CD14-positive monocyte (primary cell): ENCODE results near the gene RFX1. TPM values are rescaled to one million over a fixed set of nuclear protein-coding genes. Genes with fewer than 3 reads are reported as not detected.

ENCODE experiments used
- DNase-seq, 3 donors: peaks; one replicate each; pipeline ENCODE4 v3.0.0-alpha.2; 2011 to 2022
- H2AFZ ChIP-seq: 2 replicates; pipeline ENCODE4 v1.6.0; 2012; ENCODE audit warnings: mild to moderate bottlenecking, low read depth, low read length, inconsistent platforms; ENCODE audit not compliant: insufficient read depth, poor library complexity, severe bottlenecking
- H3K27ac ChIP-seq, 2 donors: 1 replicate in 1 of 2; 2 replicates in 1 of 2; pipeline ENCODE4 v1.5.1; 2012 to 2013; ENCODE audit warnings: low read length in 2 of 2, control low read depth in 1 of 2, inconsistent platforms in 1 of 2, low read depth in 1 of 2, mild to moderate bottlenecking in 1 of 2
- H3K27me3 ChIP-seq, 2 donors: one replicate each; pipeline versions ENCODE4 v1.6.0 to v1.6.1; 2011 to 2013; ENCODE audit warnings: low read length in 2 of 2; ENCODE audit not compliant: control insufficient read depth in 2 of 2, insufficient read depth in 2 of 2
- H3K36me3 ChIP-seq, 2 donors: replicated peaks in 1 of 2; 1 replicate in 1 of 2; 2 replicates in 1 of 2; pipeline versions ENCODE4 v1.5.1 to v1.6.1; 2012 to 2013; ENCODE audit warnings: low read length in 2 of 2, control low read depth in 1 of 2, inconsistent platforms in 1 of 2, mild to moderate bottlenecking in 1 of 2; ENCODE audit not compliant: insufficient read depth in 2 of 2, control insufficient read depth in 1 of 2
- H3K4me1 ChIP-seq, 2 donors: 1 replicate in 1 of 2; 2 replicates in 1 of 2; pipeline versions ENCODE4 v1.5.1 to v1.6.1; 2012 to 2013; ENCODE audit warnings: low read length in 2 of 2, control low read depth in 1 of 2, inconsistent platforms in 1 of 2, mild to moderate bottlenecking in 1 of 2, moderate library complexity in 1 of 2; ENCODE audit not compliant: insufficient read depth in 2 of 2, control insufficient read depth in 1 of 2
- H3K4me2 ChIP-seq: replicated peaks from 2 replicates; pipeline ENCODE3; 2012; ENCODE audit warnings: low read length, moderate library complexity, mild to moderate bottlenecking; ENCODE audit not compliant: poor library complexity, severe bottlenecking; ENCODE audit errors: extremely low read depth
- H3K4me3 ChIP-seq, 3 experiments: fragments of 200-600 bp in 1 of 3; sonication (generic) in 1 of 3; replicated peaks in 1 of 3; 1 replicate in 2 of 3; 2 replicates in 1 of 3; pipeline ENCODE4 v1.5.1; 2011 to 2013; ENCODE audit warnings: low read length in 3 of 3, mild to moderate bottlenecking in 3 of 3, control low read depth in 2 of 3, low read depth in 2 of 3, inconsistent platforms in 1 of 3, moderate library complexity in 1 of 3
- H3K79me2 ChIP-seq: 2 replicates; pipeline ENCODE4 v1.6.0; 2012; ENCODE audit warnings: mild to moderate bottlenecking, control low read depth, inconsistent platforms, low read length, moderate library complexity; ENCODE audit not compliant: insufficient read depth
- H3K9ac ChIP-seq: 2 replicates; pipeline ENCODE4 v1.6.0; 2017; ENCODE audit warnings: low read length, mild to moderate bottlenecking; ENCODE audit not compliant: insufficient read depth, poor library complexity, severe bottlenecking
- H3K9me3 ChIP-seq, 2 donors: replicated peaks in 1 of 2; 1 replicate in 1 of 2; 2 replicates in 1 of 2; pipeline versions ENCODE4 v1.5.1 to v1.6.1; 2012 to 2013; ENCODE audit warnings: low read length in 2 of 2, control low read depth in 1 of 2; ENCODE audit not compliant: control insufficient read depth in 1 of 2, insufficient read depth in 1 of 2
- H4K20me1 ChIP-seq: 2 replicates; pipeline ENCODE4 v1.6.0; 2012; ENCODE audit warnings: mild to moderate bottlenecking, low read length, control low read depth, moderate library complexity; ENCODE audit not compliant: insufficient read depth
- H3K27ac Mint-ChIP-seq, 7 donors: one replicate each; pipeline ENCODE4 v1.8.0; 2020; ENCODE audit warnings: mild to moderate bottlenecking in 7 of 7, mixed read lengths in 7 of 7, moderate library complexity in 6 of 7, inconsistent platforms in 2 of 7
- H3K27me3 Mint-ChIP-seq, 3 donors: one replicate each; pipeline ENCODE4 v1.8.0; 2021 to 2022; ENCODE audit warnings: low read depth in 3 of 3, mild to moderate bottlenecking in 3 of 3, mixed read lengths in 3 of 3, moderate library complexity in 3 of 3, inconsistent platforms in 1 of 3
- H3K36me3 Mint-ChIP-seq, 2 donors: one replicate each; pipeline ENCODE4 v1.8.0; 2020; ENCODE audit warnings: mixed read lengths in 2 of 2, inconsistent platforms in 1 of 2, mild to moderate bottlenecking in 1 of 2
- H3K4me1 Mint-ChIP-seq: one replicate; pipeline ENCODE4 v1.8.0; 2020; ENCODE audit warnings: mild to moderate bottlenecking, mixed read lengths
- H3K4me3 Mint-ChIP-seq, 2 donors: one replicate each; pipeline ENCODE4 v1.8.0; 2020; ENCODE audit warnings: mild to moderate bottlenecking in 2 of 2, mixed read lengths in 2 of 2, moderate library complexity in 1 of 2
- H3K9me3 Mint-ChIP-seq, 7 donors: one replicate each; pipeline ENCODE4 v1.8.0; 2020 to 2022; ENCODE audit warnings: mixed read lengths in 7 of 7, mild to moderate bottlenecking in 6 of 7, moderate library complexity in 6 of 7, inconsistent platforms in 2 of 7
- WGBS: methylation state at CpG from one replicate; pipeline ENCODE4 v1.1.5; 2013; ENCODE audit warnings: missing lambda C conversion rate; ENCODE audit not compliant: insufficient coverage; 5-methylcytosine and 5-hydroxymethylcytosine counted together
- intact Hi-C, 2 donors: fragments of 100-400 bp; cut with micrococcal nuclease; formaldehyde crosslinking; loops; one replicate each; pipeline versions ENCODE4 v1.15.0 to v1.15.1; 2023
- polyA plus RNA-seq, 3 donors: library from polyadenylated mRNA; depleted of rRNA in 1 of 3; unstranded in 2 of 3; stranded (reverse) in 1 of 3; fragments of 300-500 nt in 2 of 3; fragments of >200 nt in 1 of 3; fragmentation: Illumina TruSeq in 2 of 3; gene quantifications; 1 replicate in 2 of 3; 2 replicates in 1 of 3; pipeline ENCODE4 v1.2.3, GENCODE V29; 2012 to 2021
- TF ChIP-seq, protein P1 (sequence below): fragments of 200-600 bp; IDR thresholded peaks from one replicate; pipeline ENCODE4 v1.8.0; 2022; ENCODE audit warnings: antibody characterized with exemption, mild to moderate bottlenecking

RFX1 gene
- polyA plus RNA-seq, 3 donors, result 0.89 to 12.8 (median 0.95) TPM

DNA sequence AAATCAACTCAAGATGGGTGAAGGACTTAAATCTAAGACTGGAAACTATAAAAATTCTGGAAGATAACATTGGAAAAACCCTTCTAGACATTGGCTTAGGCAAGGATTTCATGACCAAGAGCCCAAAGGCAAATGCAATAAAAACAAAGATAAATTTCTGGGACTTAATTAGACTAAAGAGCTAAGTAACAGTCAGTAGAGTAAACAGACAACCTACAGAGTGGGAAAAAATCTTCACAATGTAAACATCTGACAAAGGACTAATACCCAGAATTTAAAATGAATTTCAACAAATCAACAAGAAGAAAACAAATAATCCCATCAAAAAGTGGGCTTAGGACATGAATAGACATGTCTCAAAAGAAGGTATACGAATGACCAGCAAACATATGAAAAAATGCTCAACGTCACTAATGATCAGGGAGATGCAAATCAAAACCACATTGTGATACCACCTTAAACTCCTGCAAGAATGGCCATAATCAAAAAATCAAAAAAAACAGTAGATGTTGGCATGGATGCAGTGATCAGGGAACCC lies 6.3 kb upstream of the RFX1 start:
- TF ChIP-seq, protein P1, sequence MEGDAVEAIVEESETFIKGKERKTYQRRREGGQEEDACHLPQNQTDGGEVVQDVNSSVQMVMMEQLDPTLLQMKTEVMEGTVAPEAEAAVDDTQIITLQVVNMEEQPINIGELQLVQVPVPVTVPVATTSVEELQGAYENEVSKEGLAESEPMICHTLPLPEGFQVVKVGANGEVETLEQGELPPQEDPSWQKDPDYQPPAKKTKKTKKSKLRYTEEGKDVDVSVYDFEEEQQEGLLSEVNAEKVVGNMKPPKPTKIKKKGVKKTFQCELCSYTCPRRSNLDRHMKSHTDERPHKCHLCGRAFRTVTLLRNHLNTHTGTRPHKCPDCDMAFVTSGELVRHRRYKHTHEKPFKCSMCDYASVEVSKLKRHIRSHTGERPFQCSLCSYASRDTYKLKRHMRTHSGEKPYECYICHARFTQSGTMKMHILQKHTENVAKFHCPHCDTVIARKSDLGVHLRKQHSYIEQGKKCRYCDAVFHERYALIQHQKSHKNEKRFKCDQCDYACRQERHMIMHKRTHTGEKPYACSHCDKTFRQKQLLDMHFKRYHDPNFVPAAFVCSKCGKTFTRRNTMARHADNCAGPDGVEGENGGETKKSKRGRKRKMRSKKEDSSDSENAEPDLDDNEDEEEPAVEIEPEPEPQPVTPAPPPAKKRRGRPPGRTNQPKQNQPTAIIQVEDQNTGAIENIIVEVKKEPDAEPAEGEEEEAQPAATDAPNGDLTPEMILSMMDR, result no peak
- no peak for DNase-seq
- Histone ChIP-seq H3K79me2 (no peaks in the 10 kb centered on the region), H3K27me3 (no peaks in the 10 kb centered on the region), H3K9me3 (no peaks in the 10 kb centered on the region), H3K9ac (no peak overlapping the region), H3K4me2 (no peak overlapping the region), H3K4me1 (peaks cover 13 to 19% of the 10 kb centered on the region in 2 donors), H3K27ac (no peak overlapping the region), H3K4me3 (no peak overlapping the region), H4K20me1 (no peaks in the 10 kb centered on the region), H3K36me3 (no peaks in the 10 kb centered on the region), H2AFZ (no peak overlapping the region)
- no peak overlapping the region for H3K4me3 Mint-ChIP-seq
- H3K27me3 Mint-ChIP-seq, result peaks cover 0 to 5% (median 0%) of the 10 kb centered on the region in 3 donors
- no peak overlapping the region for H3K27ac Mint-ChIP-seq
- peaks cover 10% of the 10 kb centered on the region for H3K4me1 Mint-ChIP-seq
- WGBS, result no CpG with 5 or more reads among the region's 2 CpGs
- intact Hi-C loops, result no loop called here
- no peaks in the 10 kb centered on the region for H3K36me3 Mint-ChIP-seq
- no peaks in the 10 kb centered on the region for H3K9me3 Mint-ChIP-seq

GRCh38 chr19:14006766-14007562 lies 844 bp upstream of the RFX1 start:
- DNase-seq, result no peak

More at GRCh38 chr19:14006766-14007562, 844 bp upstream of the RFX1 start:
- H3K27ac Mint-ChIP-seq, result peak overlapping the region; percentile 99 to 100 (median 100)
- Histone ChIP-seq H3K9ac (peak overlapping the region; percentile 99), H3K36me3 (no peaks in the 10 kb centered on the region), H3K4me3 (peak overlapping the region; percentile 50 to 80 (median 68)), H2AFZ (peak overlapping the region; percentile 88), H3K79me2 (peaks cover 27% of the 10 kb centered on the region), H3K27me3 (no peaks in the 10 kb centered on the region), H3K4me1 (peaks cover 38 to 43% of the 10 kb centered on the region in 2 donors), H3K27ac (peak overlapping the region; percentile 91 to 98), H4K20me1 (no peaks in the 10 kb centered on the region), H3K4me2 (peak overlapping the region; percentile 78), H3K9me3 (no peaks in the 10 kb centered on the region)
- peak overlapping the region; percentile 83 to 95 for H3K4me3 Mint-ChIP-seq
- peaks cover 0 to 5% (median 0%) of the 10 kb centered on the region in 3 donors for H3K27me3 Mint-ChIP-seq
- TF ChIP-seq, protein P1, result no peak
- H3K4me1 Mint-ChIP-seq, result peaks cover 39% of the 10 kb centered on the region
- H3K36me3 Mint-ChIP-seq, result peaks cover 0 to 3% of the 10 kb centered on the region in 2 donors
- H3K9me3 Mint-ChIP-seq, result peaks cover 0 to 2% (median 0%) of the 10 kb centered on the region in 7 donors
- intact Hi-C loops, result loop anchor here in 1 of 2 donors (1.0 to 2.0 kb wide), 2 partner anchors 56 to 74 kb away; no protein-coding TSS in a partner anchor
- under 1% methylated on average over 51 of the region's 56 CpGs for WGBS
